G401.6 (cell line): ENCODE measurements around the gene RTP3.
"Not testable (repeated sequence)": the region's sequence is repeated elsewhere in the genome, so short reads cannot be mapped to it uniquely, and the experiment has no call there.

ENCODE experiments used
- FAIRE-seq: peaks from 2 replicates; lab custom pipeline; 2012; peaks lifted over from hg19 to GRCh38; lab: Jason Lieb, UNC

The RTP3 gene

GRCh38 chr3:46519952-46520351 is 22.2 kb downstream of the RTP3 start:
- peak; percentile 99 for FAIRE-seq

- no peak for FAIRE-seq
These were observed 22.8 kb downstream of the RTP3 start for GRCh38 chr3:46520531-46520930.

GRCh38 chr3:46521096-46521495 is 23.3 kb downstream of the RTP3 start:
- no peak for FAIRE-seq

GRCh38 chr3:46522201-46522600 is 24.4 kb downstream of the RTP3 start:
- not testable (repeated sequence) for FAIRE-seq

- no peak for FAIRE-seq
These were observed 25.8 kb downstream of the RTP3 start for GRCh38 chr3:46523556-46523955.

- no peak for FAIRE-seq
These were observed 26.2 kb downstream of the RTP3 start for GRCh38 chr3:46524008-46524407.

GRCh38 chr3:46524832-46525231 is 27.1 kb downstream of the RTP3 start:
- no peak for FAIRE-seq

- no peak for FAIRE-seq
These were observed 29.5 kb downstream of the RTP3 start for GRCh38 chr3:46527239-46527638.

GRCh38 chr3:46533091-46533490 is 35.3 kb downstream of the RTP3 start:
- FAIRE-seq = no peak

GRCh38 chr3:46535746-46536145 is 38.0 kb downstream of the RTP3 start:
- no peak for FAIRE-seq

- FAIRE-seq = no peak
These were observed 39.0 kb downstream of the RTP3 start for GRCh38 chr3:46536758-46537157.

GRCh38 chr3:46537316-46537715 is 39.5 kb downstream of the RTP3 start:
- FAIRE-seq = no peak

GRCh38 chr3:46537779-46538178 is 40.0 kb downstream of the RTP3 start:
- FAIRE-seq = no peak

- not testable (repeated sequence) for FAIRE-seq
These were observed 40.6 kb downstream of the RTP3 start for GRCh38 chr3:46538425-46538802.

- no peak for FAIRE-seq
These were observed 41.1 kb downstream of the RTP3 start for GRCh38 chr3:46538803-46539442.

- no peak for FAIRE-seq
These were observed 41.7 kb downstream of the RTP3 start for GRCh38 chr3:46539443-46540005.

- FAIRE-seq = no peak
These were observed 42.8 kb downstream of the RTP3 start for GRCh38 chr3:46540550-46540949.

- FAIRE-seq = no peak
These were observed 44.1 kb downstream of the RTP3 start for GRCh38 chr3:46541835-46542234.

- FAIRE-seq = no peak
These were observed 44.6 kb downstream of the RTP3 start for GRCh38 chr3:46542344-46542743.

GRCh38 chr3:46542801-46543201 is 45.0 kb downstream of the RTP3 start:
- no peak for FAIRE-seq

- FAIRE-seq = no peak
These were observed 47.2 kb downstream of the RTP3 start for GRCh38 chr3:46544771-46545503.

GRCh38 chr3:46545818-46546630 is 48.2 kb downstream of the RTP3 start:
- no peak for FAIRE-seq

- no peak for FAIRE-seq
These were observed 49.2 kb downstream of the RTP3 start for GRCh38 chr3:46546896-46547440.
